Endothelial cell of umbilical vein (primary cell): Measurements from ENCODE around the gene MAPK4. TPM values are rescaled to one million over a fixed set of nuclear protein-coding genes. Genes with fewer than 3 reads are reported as not detected.
"Not testable (repeated sequence)": the region's sequence is repeated elsewhere in the genome, so short reads cannot be mapped to it uniquely, and the experiment has no call there.

Source experiments
- BruUV-seq: library from RNA; stranded (reverse); fragments of 400-500 nt; replicated peaks from 2 replicates; lab custom pipeline; 2021; lab: Mats Ljungman, UMichigan
- CTCF ChIA-PET: fragments of 300-600, 350-600 bp; sonication (Branson Sonifier 250); formaldehyde crosslinking; loops from one replicate; lab custom pipeline; 2021; ENCODE audit warnings: antibody characterized with exemption, inconsistent platforms; lab: Charles Lee
- POLR2A ChIA-PET: fragments of 300-600, 350-600 bp; sonication (Branson Sonifier 250); formaldehyde crosslinking; loops from one replicate; lab custom pipeline; 2021; ENCODE audit warnings: antibody characterized with exemption, inconsistent platforms; lab: Charles Lee
- DNase-seq: peaks from one replicate; pipeline ENCODE4 v3.0.0-alpha.2; 2011; ENCODE audit warnings: low read depth, low spot score
- FAIRE-seq: peaks from 2 replicates; lab custom pipeline; 2011; peaks lifted over from hg19 to GRCh38; lab: Jason Lieb, UNC
- H2AFZ ChIP-seq: 2 replicates; pipeline ENCODE4 v1.6.0; 2012; ENCODE audit warnings: low read depth, low read length, control low read depth, inconsistent platforms
- H3K27ac ChIP-seq: 2 replicates; pipeline ENCODE4 v1.5.1; 2011; ENCODE audit warnings: low read depth, mild to moderate bottlenecking, control low read depth, low read length, moderate library complexity; ENCODE audit not compliant: insufficient read depth
- H3K27me3 ChIP-seq, 2 experiments: 2 replicates each; pipeline versions ENCODE4 v1.6.0 to v1.6.1; 2011; ENCODE audit warnings: low read length in 2 of 2, mixed read lengths in 1 of 2; ENCODE audit not compliant: control insufficient read depth in 2 of 2, insufficient read depth in 2 of 2
- H3K36me3 ChIP-seq, 2 experiments: 2 replicates in 1 of 2; 3 replicates in 1 of 2; pipeline ENCODE4 v1.5.1; 2011; ENCODE audit warnings: low read length in 2 of 2, mild to moderate bottlenecking in 1 of 2, moderate library complexity in 1 of 2; ENCODE audit not compliant: control insufficient read depth in 2 of 2, insufficient read depth in 2 of 2; ENCODE audit errors: extremely low read depth in 1 of 2
- H3K4me1 ChIP-seq: 3 replicates; pipeline ENCODE4 v1.5.1; 2011; ENCODE audit warnings: mild to moderate bottlenecking, low read length; ENCODE audit not compliant: control insufficient read depth, insufficient read depth; ENCODE audit errors: extremely low read depth
- H3K4me2 ChIP-seq: 2 replicates; pipeline ENCODE4 v1.6.1; 2011; ENCODE audit warnings: low read length, control low read depth, mixed read lengths; ENCODE audit not compliant: insufficient read depth
- H3K4me3 ChIP-seq, 3 experiments: fragments of 200-600 bp in 1 of 3; sonication (generic), shearing (Covaris generic) in 1 of 3; replicated peaks in 1 of 3; 2 replicates each; pipeline ENCODE4 v1.5.1; 2011 to 2016; ENCODE audit warnings: control low read depth in 3 of 3, low read length in 3 of 3, mild to moderate bottlenecking in 2 of 3, inconsistent platforms in 1 of 3, low read depth in 1 of 3, moderate library complexity in 1 of 3; ENCODE audit not compliant: insufficient read depth in 1 of 3
- H3K79me2 ChIP-seq: 2 replicates; pipeline ENCODE4 v1.6.0; 2012; ENCODE audit warnings: low read length, inconsistent platforms; ENCODE audit not compliant: control insufficient read depth, insufficient read depth
- H3K9ac ChIP-seq: replicated peaks from 2 replicates; pipeline ENCODE3; 2011; ENCODE audit warnings: low read length, control low read depth; ENCODE audit not compliant: insufficient read depth; ENCODE audit errors: extremely low read depth
- H3K9me1 ChIP-seq: replicated peaks from 3 replicates; pipeline ENCODE4 v1.6.0; 2011; ENCODE audit warnings: mild to moderate bottlenecking, low read length; ENCODE audit not compliant: control insufficient read depth, insufficient read depth; ENCODE audit errors: extremely low read depth
- H3K9me3 ChIP-seq: replicated peaks from 2 replicates; pipeline ENCODE4 v1.5.1; 2012; ENCODE audit warnings: low read length, inconsistent platforms; ENCODE audit not compliant: control insufficient read depth, insufficient read depth
- H4K20me1 ChIP-seq: replicated peaks from 2 replicates; pipeline ENCODE3; 2011; ENCODE audit warnings: mild to moderate bottlenecking, low read length; ENCODE audit not compliant: control insufficient read depth, insufficient read depth; ENCODE audit errors: extremely low read depth
- EZH2 ChIP-seq: IDR thresholded peaks from 2 replicates; pipeline ENCODE4 v1.6.1; 2012; ENCODE audit warnings: borderline replicate concordance, low read depth, mild to moderate bottlenecking, moderate library complexity, low read length, inconsistent platforms; ENCODE audit not compliant: severe bottlenecking
- FOS ChIP-seq: IDR thresholded peaks from 2 replicates; pipeline ENCODE4 v1.6.1; 2011; ENCODE audit warnings: mild to moderate bottlenecking, low read length, moderate library complexity, borderline replicate concordance; ENCODE audit not compliant: insufficient read depth
- GATA2 ChIP-seq: IDR thresholded peaks from 2 replicates; pipeline ENCODE4 v1.7.0; 2011; ENCODE audit warnings: low read depth, mild to moderate bottlenecking, moderate library complexity, mixed read lengths, low read length; ENCODE audit not compliant: insufficient read length, insufficient read depth
- JUN ChIP-seq: IDR thresholded peaks from 2 replicates; pipeline ENCODE4 v1.6.1; 2011; ENCODE audit warnings: borderline replicate concordance, low read depth; ENCODE audit not compliant: insufficient read length, insufficient read depth
- MAX ChIP-seq: IDR thresholded peaks from 2 replicates; pipeline ENCODE4 v1.6.1; 2011; ENCODE audit not compliant: insufficient read depth, insufficient read length
- MYC ChIP-seq: IDR thresholded peaks from one replicate; pipeline ENCODE4 v1.6.1; 2011; ENCODE audit warnings: mild to moderate bottlenecking, low read depth, low read length
- POLR2A ChIP-seq: IDR thresholded peaks from 2 replicates; pipeline ENCODE4 v1.6.1; 2012; ENCODE audit warnings: low read depth, mild to moderate bottlenecking, control low read depth, low read length
- POLR2AphosphoS5 ChIP-seq: IDR thresholded peaks from 2 replicates; pipeline ENCODE4 v1.6.1; 2012; ENCODE audit warnings: low read depth, mild to moderate bottlenecking, control low read depth, low read length, moderate library complexity; ENCODE audit not compliant: insufficient read depth
- dilution Hi-C: fragments of 300-500 bp; cut with MboI; formaldehyde crosslinking; loops from one replicate; pipeline ENCODE4 v1.15.0; 2019; ENCODE audit warnings: low sequenced_read_pairs; ENCODE audit not compliant: extremely low pct_ligation_motif_present
- intact Hi-C: fragments of 100-400 bp; cut with micrococcal nuclease; formaldehyde crosslinking; loops from one replicate; pipeline ENCODE4 v1.10.0; 2022
- polyA plus RNA-seq, 4 experiments: library from polyadenylated mRNA; depleted of rRNA in 3 of 4; stranded (reverse) in 3 of 4; unstranded in 1 of 4; fragments of >200 nt; gene quantifications; 2 replicates each; pipeline versions ENCODE4 v1.2.1 to v1.2.3, GENCODE V29; 2011 to 2012; ENCODE audit warnings: missing spikeins in 1 of 4
- total RNA-seq: library from RNA; stranded (reverse); gene quantifications from 2 replicates; pipeline ENCODE4 v1.2.3, GENCODE V29; 2021
- TF ChIP-seq, protein P1 (sequence below), 2 donors: IDR thresholded peaks; 1 replicate in 1 of 2; 2 replicates in 1 of 2; pipeline ENCODE4 v1.5.1; 2011; ENCODE audit warnings: low read length in 2 of 2, mild to moderate bottlenecking in 2 of 2, moderate library complexity in 2 of 2, control low read depth in 1 of 2, inconsistent platforms in 1 of 2, low read depth in 1 of 2; ENCODE audit not compliant: insufficient read depth in 1 of 2; ENCODE audit errors: extremely low read depth in 1 of 2

Gene MAPK4
- total and polyA plus RNA-seq, 2 donors (not counting 3 experiments of a cell fraction or from before 2014, with no cell fraction given) = not detected

GRCh38 chr18:50607378-50607926, 47.6 kb downstream of the MAPK4 start:
- no peak for FAIRE-seq
- dilution Hi-C loops = no loop called here
- H3K36me3 ChIP-seq = no peaks in the 10 kb centered on the region

DNA sequence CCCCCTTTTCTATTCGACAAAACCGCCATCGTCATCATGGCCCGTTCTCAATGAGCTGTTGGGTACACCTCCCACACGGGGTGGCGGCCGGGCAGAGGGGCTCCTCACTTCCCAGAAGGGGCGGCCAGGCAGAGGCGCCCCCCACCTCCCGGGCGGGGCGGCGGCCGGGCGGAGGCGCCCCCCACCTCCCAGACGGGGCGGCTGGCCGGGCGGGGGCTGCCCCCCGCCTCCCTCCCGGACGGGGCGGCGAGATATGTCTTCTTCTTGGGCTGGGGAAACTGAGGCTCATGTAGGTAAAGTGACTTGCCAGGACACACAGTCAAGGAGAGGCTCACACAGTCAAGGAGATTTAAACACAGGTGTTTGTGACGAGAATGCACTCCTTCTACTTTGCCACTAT, 49.3 kb downstream of the MAPK4 start:
- H3K79me2 ChIP-seq, H3K27me3 ChIP-seq, CTCF ChIA-PET, H3K4me2 ChIP-seq, H3K27ac ChIP-seq, POLR2A ChIA-PET, H3K4me3 ChIP-seq, H2AFZ ChIP-seq, DNase-seq, H3K9ac ChIP-seq, H3K9me3 ChIP-seq, H4K20me1 ChIP-seq, H3K4me1 ChIP-seq, FAIRE-seq, H3K36me3 ChIP-seq, dilution Hi-C loops, H3K9me1 ChIP-seq, BruUV-seq, intact Hi-C loops: not testable (repeated sequence)

More at GRCh38 chr18:50607378-50607926, 47.6 kb downstream of the MAPK4 start:
- POLR2A ChIA-PET = no interaction called here
- intact Hi-C loops = no loop called here
- no peak overlapping the region for H3K4me3 ChIP-seq
- no peaks in the 10 kb centered on the region for H3K9me3 ChIP-seq
- no peaks in the 10 kb centered on the region for H3K4me1 ChIP-seq
- no peaks in the 10 kb centered on the region for H3K27me3 ChIP-seq
- BruUV-seq = no TSS peak
- H4K20me1 ChIP-seq = no peaks in the 10 kb centered on the region
- H3K27ac ChIP-seq = no peak overlapping the region
- no peaks in the 10 kb centered on the region for H3K9me1 ChIP-seq
- H3K79me2 ChIP-seq = no peaks in the 10 kb centered on the region
- no peak overlapping the region for H3K4me2 ChIP-seq
- no peak for DNase-seq
- TF ChIP-seq MAX (no peak), JUN (no peak), GATA2 (no peak), MYC (no peak), FOS (no peak), POLR2A (no peak), POLR2AphosphoS5 (no peak), EZH2 (no peak)
- TF ChIP-seq, protein P1, sequence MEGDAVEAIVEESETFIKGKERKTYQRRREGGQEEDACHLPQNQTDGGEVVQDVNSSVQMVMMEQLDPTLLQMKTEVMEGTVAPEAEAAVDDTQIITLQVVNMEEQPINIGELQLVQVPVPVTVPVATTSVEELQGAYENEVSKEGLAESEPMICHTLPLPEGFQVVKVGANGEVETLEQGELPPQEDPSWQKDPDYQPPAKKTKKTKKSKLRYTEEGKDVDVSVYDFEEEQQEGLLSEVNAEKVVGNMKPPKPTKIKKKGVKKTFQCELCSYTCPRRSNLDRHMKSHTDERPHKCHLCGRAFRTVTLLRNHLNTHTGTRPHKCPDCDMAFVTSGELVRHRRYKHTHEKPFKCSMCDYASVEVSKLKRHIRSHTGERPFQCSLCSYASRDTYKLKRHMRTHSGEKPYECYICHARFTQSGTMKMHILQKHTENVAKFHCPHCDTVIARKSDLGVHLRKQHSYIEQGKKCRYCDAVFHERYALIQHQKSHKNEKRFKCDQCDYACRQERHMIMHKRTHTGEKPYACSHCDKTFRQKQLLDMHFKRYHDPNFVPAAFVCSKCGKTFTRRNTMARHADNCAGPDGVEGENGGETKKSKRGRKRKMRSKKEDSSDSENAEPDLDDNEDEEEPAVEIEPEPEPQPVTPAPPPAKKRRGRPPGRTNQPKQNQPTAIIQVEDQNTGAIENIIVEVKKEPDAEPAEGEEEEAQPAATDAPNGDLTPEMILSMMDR (IDR thresholded peaks at IDR 0.05; ENCODE audit: extremely low read depth in 1 of 2, insufficient read depth in 1 of 2, low read depth in 1 of 2, low read length in 2 of 2) = no peak
- no peak overlapping the region for H2AFZ ChIP-seq
- no peak overlapping the region for H3K9ac ChIP-seq
- CTCF ChIA-PET = no interaction called here
